ENCODE data around the gene MAP2. TPM values are rescaled to one million over a fixed set of nuclear protein-coding genes. Genes with fewer than 3 reads are reported as not detected.

Gene MAP2
- total RNA-seq, 1 experiment from 2014 or later, result 7.4 TPM

- peaks cover 3% of the 10 kb centered on the region; the same call in 1 of the 2 replicates for H3K9me2 ChIP-seq (ENCODE audit: insufficient read depth)
- no peak for ATAC-seq
- H3K4me2 ChIP-seq (ENCODE audit: low read length), result no peak overlapping the region
- no TSS peak for BruUV-seq (replicated peaks)
- ChIA-PET POLR2A (no interaction called here), CTCF (no interaction called here), RAD21 (ENCODE audit: low non-redundant PET in 1 of 2, low total read pairs in 2 of 2, uncharacterized antibody in 2 of 2, unreplicated experiment in 2 of 2) (no interaction called here)
- no peaks in the 10 kb centered on the region for H3K9me3 ChIP-seq (ENCODE audit: control insufficient read depth in 1 of 2, insufficient read depth in 1 of 2, low read depth in 1 of 2, low read length in 2 of 2)
- no peaks in the 10 kb centered on the region for H4K20me1 ChIP-seq (ENCODE audit: insufficient read depth)
- H3K4me1 ChIP-seq (ENCODE audit: control insufficient read depth in 1 of 2, insufficient read depth in 2 of 2, low read length in 2 of 2), result peaks cover 5 to 7% of the 10 kb centered on the region in 2 experiments; a peak in 3 of 4 replicates
- H3K36me3 ChIP-seq (ENCODE audit: control insufficient read depth in 1 of 2, insufficient read depth in 2 of 2, low read length in 2 of 2), result no peaks in the 10 kb centered on the region
- H3K27me3 ChIP-seq (ENCODE audit: insufficient read depth, low read length), result no peaks in the 10 kb centered on the region
- DNase-seq (ENCODE audit: low read depth, low spot score), result no peak
- intact Hi-C loops (cut with micrococcal nuclease), result no loop called here
- H3K79me2 ChIP-seq (ENCODE audit: insufficient read depth, low read length), result no peaks in the 10 kb centered on the region
- no peak overlapping the region for H3K27ac ChIP-seq (ENCODE audit: low read depth, low read length)
- no peak for TF ChIP-seq SIN3A (IDR thresholded peaks at IDR 0.05; ENCODE audit: low read depth)
- TF ChIP-seq ZFX (IDR thresholded peaks at IDR 0.05), result no peak
- TF ChIP-seq SRF (IDR thresholded peaks at IDR 0.05; ENCODE audit: low read depth), result no peak
- TF ChIP-seq FOSL1 (IDR thresholded peaks at IDR 0.05; ENCODE audit: low read depth), result no peak
- no peak for TF ChIP-seq SP1 (IDR thresholded peaks at IDR 0.05; ENCODE audit: low read depth)
- TF ChIP-seq RAD21 (IDR thresholded peaks at IDR 0.05; ENCODE audit: low read depth), result no peak
- no peak for TF ChIP-seq ATF3 (IDR thresholded peaks at IDR 0.05)
- TF ChIP-seq REST (IDR thresholded peaks at IDR 0.05; ENCODE audit: low read depth), result no peak
- no peak for TF ChIP-seq TCF7L2 (IDR thresholded peaks at IDR 0.05; ENCODE audit: borderline replicate concordance, extremely low read depth, insufficient read depth, insufficient read length)
- no peak for TF ChIP-seq ZNF274 (IDR thresholded peaks at IDR 0.05; ENCODE audit: low read depth, low read length)
- no peak for TF ChIP-seq MAX (IDR thresholded peaks at IDR 0.05)
- no peak for TF ChIP-seq CBX3 (IDR thresholded peaks at IDR 0.05; ENCODE audit: low read depth)
- no peak for TF ChIP-seq EZH2 (IDR thresholded peaks at IDR 0.05)
- no peak for TF ChIP-seq CTCF (IDR thresholded peaks at IDR 0.05 in 2 of 3, conservative IDR thresholded peaks at IDR 0.05 in 1 of 3; ENCODE audit: borderline replicate concordance in 1 of 3, insufficient read depth in 1 of 3, low read depth in 2 of 3, low read length in 2 of 3)
- no peak for TF ChIP-seq EGR1 (IDR thresholded peaks at IDR 0.05; ENCODE audit: low read depth)
- H3K4me3 ChIP-seq (replicated peaks in 1 of 2; ENCODE audit: low read depth in 1 of 2, low read length in 2 of 2), result no peak overlapping the region
- no peak overlapping the region for H2AFZ ChIP-seq (ENCODE audit: low read depth, low read length, poor library complexity, severe bottlenecking)
- H3K9ac ChIP-seq (ENCODE audit: low read length), result no peak overlapping the region
These were observed 36.4 kb downstream of the MAP2 start for GRCh38 chr2:209460151-209460761.
